Stimulated activated CD8-positive, alpha-beta memory T cell treated with anti-CD3 and anti-CD28 coated beads, Interleukin-15, amount 100 ng/mL, for 4 hours (primary cell): ENCODE data around the gene KAZN.

Experiments
- DNase-seq, 2 donors: peaks; one replicate each; pipeline ENCODE4 v3.0.0-alpha.2; 2020; ENCODE audit warnings: low read depth in 2 of 2

KAZN gene

GRCh38 chr1:14614341-14614740 lies 15.9 kb downstream of the KAZN start:
- DNase-seq, result no peak

DNA sequence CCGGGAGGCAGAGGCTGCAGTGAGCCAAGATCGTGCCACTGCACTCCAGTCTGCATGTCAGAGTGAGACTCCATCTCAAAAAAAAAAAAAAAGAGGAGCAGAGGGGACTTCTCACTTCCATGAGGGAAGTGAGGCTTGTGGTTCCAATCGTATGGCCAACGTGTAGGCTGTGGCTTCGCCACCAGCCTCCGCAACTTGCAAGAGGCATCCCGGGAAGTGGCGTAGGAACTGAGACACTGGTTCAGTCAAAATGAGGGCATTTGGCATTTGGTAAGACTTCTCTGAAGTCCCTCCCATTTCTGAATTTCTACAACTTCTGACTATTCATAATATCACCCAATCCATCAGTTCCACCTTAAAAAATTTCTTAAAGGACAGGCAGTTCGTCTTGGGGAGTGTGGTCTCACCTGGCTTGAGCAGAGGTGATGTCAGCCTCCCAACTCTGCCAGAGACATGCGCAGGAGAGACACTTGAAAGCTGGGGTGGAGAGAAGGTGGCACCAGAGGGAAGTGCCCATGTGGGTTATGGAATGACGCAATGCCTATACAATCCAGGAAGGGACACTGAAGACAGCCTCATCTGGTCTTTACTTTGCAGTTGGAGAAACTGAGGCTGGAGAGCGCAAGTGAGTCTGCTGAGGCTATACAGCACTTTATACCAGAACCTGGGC lies 17.2 kb downstream of the KAZN start:
- DNase-seq, result no peak

GRCh38 chr1:14616632-14617396 lies 18.3 kb downstream of the KAZN start:
- no peak for DNase-seq

DNA sequence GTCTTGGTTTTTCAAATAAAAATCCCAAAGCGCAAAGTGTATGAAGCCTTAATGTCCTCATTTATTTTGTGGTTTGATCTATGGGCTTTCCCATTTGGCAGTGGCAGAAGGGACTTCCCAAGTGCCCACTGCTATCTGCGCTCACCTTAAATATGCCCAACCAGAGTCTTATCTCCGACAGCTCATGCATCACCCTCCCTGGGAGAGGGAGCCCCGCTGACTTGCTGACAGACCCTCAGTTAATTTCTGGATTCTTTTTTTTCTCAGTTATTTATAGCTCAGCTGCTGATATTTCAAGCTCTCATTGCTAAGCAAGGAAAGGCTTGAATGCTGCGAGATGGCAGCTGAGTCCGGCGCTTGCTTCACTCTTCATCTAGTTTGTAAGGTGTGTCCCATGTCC lies 19.3 kb downstream of the KAZN start:
- no peak for DNase-seq

- DNase-seq, result no peak
Measured at GRCh38 chr1:14620941-14621340, 22.5 kb downstream of the KAZN start.

GRCh38 chr1:14623090-14623489 lies 24.6 kb downstream of the KAZN start:
- DNase-seq, result no peak

- DNase-seq, result no peak
Measured at GRCh38 chr1:14624941-14625340, 26.5 kb downstream of the KAZN start.

GRCh38 chr1:14625572-14625971 lies 27.1 kb downstream of the KAZN start:
- no peak for DNase-seq

DNA sequence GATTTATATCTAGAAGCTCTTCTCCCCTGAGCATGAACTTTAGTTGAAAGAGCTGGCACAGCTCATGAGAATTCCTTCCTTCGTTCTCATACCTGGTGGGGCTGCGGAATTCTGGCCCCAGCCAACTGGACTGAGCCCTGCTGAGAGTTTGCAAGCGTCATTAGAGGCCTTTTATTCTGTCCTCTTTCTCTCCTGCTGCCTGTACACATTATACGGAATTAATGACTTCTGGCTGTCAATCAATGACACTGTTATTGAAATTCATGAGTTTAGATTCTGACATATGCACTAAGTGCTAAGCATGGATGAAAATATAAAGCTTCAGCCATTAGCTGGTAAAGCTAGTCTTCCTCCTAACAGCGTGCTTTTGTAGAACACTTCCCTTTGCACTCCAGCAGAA lies 27.5 kb downstream of the KAZN start:
- DNase-seq, result no peak

DNA sequence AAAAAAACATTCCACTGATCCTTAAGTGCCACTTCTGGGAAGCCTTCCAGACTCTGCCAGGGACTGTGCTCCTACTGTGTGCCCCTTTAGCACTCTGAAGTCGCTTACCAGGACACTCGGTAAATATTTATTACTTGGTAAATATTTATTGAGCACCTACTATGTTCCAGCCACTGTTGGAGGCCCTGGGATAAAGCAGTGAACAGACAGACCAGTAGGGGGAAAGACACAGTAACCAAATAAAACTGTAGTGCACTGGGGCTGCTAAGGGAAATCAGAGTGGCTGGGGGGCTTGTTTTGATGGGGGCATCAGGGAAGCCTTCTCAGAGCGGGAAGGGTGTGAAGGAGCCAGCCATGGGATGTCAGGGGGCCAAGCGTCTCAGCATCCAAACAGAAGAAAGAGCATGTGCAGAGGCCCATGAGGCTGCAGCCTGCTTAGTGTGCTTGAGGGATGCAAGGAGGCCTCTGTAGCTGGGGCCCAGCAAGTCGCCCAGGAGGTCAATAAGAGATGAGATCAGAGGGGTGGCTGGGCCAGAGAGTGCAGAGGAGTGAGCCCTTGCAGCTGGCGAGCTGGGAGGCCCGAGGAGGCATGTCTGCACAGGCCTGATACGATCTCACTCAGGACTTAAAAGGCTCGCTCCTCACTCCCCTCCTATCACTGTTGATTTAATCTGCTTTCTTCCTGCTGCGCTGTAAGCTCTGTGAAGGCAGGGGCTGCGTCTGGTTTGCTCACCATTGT lies 28.6 kb downstream of the KAZN start:
- DNase-seq, result no peak

DNA sequence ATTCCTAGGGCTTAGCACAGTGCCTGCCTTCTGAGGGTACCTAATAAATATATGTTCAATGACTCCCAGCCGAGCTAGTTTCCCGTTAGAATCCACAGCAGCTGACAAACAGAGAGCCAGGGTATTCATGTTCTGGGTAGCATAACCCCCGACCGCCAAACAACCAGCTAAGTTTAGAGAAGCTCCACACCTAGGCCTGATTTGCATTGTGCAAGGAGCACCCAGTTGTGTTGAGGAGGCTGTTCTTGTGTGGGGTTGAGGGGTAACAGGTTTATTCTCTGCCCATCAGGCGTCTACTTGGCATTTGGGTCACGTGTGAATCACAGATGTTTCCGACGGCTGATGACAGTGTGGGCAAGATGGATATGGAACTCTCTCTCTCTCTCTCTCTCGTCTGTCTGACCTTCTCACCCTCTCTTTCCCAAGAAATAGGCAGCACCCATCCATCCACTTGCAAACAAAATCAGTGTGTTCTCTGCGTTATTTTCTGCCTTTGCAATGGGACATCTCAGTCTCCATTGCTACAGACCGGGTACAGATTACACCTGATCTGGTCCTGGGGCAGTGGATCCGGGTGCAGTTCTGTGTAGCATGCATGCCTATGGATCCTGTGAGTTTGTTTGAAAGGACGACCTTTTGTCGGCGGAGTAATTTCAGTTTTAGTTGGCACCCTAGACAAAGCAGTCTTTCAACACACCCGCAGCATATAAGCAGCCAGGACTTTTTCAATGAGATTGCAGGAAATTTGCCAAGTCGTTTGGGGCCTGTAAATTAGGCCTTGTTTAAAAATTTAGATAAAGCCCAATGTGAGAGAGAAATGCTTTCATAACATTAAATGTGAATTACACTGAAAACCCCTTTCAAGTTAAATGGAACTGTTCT lies 29.4 kb downstream of the KAZN start:
- no peak for DNase-seq

- DNase-seq, result no peak
Measured at GRCh38 chr1:14629363-14630014, 31.0 kb downstream of the KAZN start.

DNA sequence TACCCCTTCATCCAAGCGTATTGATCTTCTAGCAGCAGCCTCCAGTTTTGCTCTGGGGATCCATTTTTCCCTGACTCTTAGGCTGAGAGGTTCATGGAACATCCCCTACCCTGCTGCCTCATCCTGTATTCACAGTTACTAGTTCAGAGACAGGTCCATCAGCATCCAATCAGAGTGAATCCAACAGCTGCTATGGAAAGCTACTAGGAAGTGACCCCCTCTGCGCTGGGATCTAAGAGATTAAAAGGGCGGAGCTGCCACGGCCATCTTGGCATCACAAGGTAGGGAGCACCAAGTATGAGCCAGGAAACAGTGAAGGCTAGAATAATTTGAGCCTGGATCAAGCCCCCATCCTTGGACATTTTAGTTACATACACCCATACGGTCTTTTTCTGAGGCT lies 32.5 kb downstream of the KAZN start:
- DNase-seq, result no peak

DNA sequence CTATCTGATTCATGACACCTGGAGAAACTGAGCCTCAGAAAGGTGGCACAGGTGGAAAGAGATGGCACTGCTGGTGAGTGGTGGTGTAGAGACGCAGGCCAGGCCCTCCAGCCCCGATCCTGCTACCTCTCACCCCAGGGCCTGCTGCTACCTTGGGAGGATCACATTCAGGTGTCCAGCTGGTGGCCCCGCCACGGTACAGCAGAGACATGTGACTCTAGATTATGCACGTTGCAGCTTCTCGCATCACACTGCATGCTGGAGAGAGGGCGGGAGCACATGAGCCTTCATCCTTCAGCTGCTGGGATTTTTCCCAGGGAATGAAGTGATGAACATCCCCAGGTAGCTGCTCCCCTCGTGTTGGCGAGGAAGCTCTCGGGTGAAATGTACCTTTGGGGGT lies 32.9 kb downstream of the KAZN start:
- DNase-seq, result no peak

- no peak for DNase-seq
Measured at GRCh38 chr1:14634486-14634885, 36.0 kb downstream of the KAZN start.

DNA sequence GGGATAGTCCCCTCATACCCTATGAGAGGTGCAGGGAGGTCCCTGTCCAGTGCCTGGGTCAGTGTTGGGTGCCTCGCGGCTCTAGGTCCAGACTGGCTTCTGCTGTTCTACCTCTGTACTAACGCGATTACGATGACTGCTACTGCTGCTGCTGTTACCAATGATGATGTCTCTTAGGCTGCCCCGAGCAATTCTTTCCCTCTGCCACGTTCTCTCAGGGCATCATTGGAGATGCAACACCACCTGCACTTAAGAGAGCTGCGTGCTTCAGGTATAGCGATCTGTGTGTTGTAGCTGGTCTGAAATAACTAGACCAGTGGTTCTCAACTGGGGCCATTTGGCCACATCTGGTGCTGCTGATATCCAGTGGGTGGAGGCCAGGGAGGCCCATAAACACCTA lies 36.9 kb downstream of the KAZN start:
- no peak for DNase-seq

DNA sequence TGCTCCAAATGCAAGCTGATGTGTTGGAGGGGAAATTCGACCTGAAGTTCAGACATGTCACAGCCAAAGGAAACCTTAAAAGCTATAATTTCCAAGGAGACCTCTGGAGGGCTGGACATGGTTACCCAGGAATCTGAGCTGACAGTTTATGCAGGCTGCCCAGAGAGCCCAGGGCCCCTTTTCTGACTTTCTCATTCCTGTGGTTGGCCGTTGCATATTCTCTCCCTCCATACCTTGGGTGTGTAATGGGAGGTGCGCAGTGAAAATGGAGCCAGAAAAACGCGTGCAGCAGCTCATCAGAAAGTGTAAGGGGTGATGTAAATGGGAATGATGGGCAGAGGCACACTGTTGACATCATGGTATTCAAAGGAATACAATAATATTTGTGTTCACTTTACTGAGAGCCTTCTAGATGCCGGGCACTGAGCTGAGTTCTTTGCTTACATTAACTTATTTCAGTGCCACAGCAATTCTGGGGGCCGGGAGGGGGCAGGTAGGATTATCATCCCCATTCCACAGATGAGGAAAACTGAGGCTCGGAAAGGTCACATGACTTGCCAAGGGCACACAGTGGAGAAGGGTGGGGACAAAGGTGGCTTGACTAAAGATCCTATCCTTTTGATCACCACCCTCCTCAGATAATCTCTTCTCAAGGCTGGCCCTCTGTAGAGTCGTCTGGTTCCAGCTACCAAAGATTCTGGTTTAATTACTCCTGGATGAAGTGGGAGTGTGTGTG lies 38.6 kb downstream of the KAZN start:
- DNase-seq, result no peak

- no peak for DNase-seq
Measured at GRCh38 chr1:14639291-14640050, 41.0 kb downstream of the KAZN start.

DNA sequence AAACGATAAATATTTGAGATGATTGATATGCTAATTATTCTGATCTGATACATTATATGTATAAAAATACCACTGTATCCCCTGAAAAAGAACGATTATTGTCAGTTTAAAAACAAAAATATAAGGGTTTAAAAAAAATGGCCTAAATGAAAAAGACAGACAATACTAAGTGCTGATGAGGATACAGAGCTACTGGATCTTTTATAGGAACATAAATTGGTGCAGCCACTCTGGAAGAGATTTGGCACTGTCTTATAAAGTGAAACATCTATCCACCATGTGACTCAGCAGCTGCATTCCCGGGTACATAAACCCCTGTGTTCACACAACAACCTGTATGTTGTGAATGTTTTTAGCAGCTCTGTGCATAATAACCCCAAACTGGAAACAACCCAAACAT lies 44.2 kb downstream of the KAZN start:
- no peak for DNase-seq

DNA sequence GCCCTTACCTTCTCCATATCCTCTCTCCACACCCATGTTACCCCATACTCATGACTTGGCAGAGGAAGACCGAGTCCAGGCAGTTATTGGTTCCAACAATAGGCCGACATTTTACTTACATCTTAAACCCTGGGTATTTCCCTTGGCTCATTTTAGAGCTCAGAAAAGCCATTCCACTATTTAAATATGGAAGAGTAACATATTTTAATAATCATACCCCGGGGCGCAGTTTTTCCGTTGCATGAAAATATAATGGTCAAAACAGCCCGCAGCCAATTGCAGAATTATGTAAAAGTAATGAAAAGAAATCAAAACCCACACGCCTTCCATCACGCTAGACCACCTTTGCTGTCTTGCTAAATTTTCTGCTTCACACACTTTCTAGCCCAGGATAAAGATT lies 48.5 kb downstream of the KAZN start:
- no peak for DNase-seq
